ENCODE data around the gene TMEM179. TPM values are rescaled to one million over a fixed set of nuclear protein-coding genes. Genes with fewer than 3 reads are reported as not detected.

Gene TMEM179
- total and polyA plus RNA-seq, 2 of the 8 experiments (the other 6 are each of a cell fraction or from before 2014, with no cell fraction given) = 2.9 to 4.0 TPM

GRCh38 chr14:104604458-104605449 is at the start of gene TMEM179 (continued):
- TF ChIP-seq GABPA (IDR thresholded peaks at IDR 0.05; ENCODE audit: borderline replicate concordance, insufficient read depth, low read length) (peak; percentile 56; the same call in 1 of the 2 replicates), KDM5A (IDR thresholded peaks at IDR 0.05; ENCODE audit: low read length) (no peak), HDAC2 (IDR thresholded peaks at IDR 0.05; ENCODE audit: borderline replicate concordance in 1 of 2, low read depth in 2 of 2, low read length in 2 of 2) (peak; percentile 20 to 25; a peak in 1 of 4 replicates), ASH2L (IDR thresholded peaks at IDR 0.05; ENCODE audit: low read length) (no peak), CHD7 (IDR thresholded peaks at IDR 0.05; ENCODE audit: insufficient replicate concordance, low read length) (no peak), CREB1 (IDR thresholded peaks at IDR 0.05) (peak; percentile 45; the same call in 1 of the 2 replicates), GTF2F1 (IDR thresholded peaks at IDR 0.05; ENCODE audit: borderline replicate concordance, low read depth, low read length) (no peak), TCF12 (IDR thresholded peaks at IDR 0.05; ENCODE audit: low read depth, low read length) (no peak), RBBP5 (IDR thresholded peaks at IDR 0.05; ENCODE audit: borderline replicate concordance, low read depth, low read length) (no peak)

Measured in H1 (cell line).